Esophagus squamous epithelium (tissue), 4 donors: ENCODE results near the gene CCDC192.

Experiments used
- POLR2A ChIP-seq, 4 donors: fragments of 450-650 bp; IDR thresholded peaks; one replicate each; pipeline ENCODE4 v1.6.1; 2017; ENCODE audit warnings: antibody characterized with exemption in 4 of 4, mild to moderate bottlenecking in 4 of 4, moderate library complexity in 3 of 4
- TF ChIP-seq, protein P1 (sequence below), 6 experiments: fragments of 450-650 bp in 4 of 6; fragments of 200-600 bp in 2 of 6; sonication (generic) in 2 of 6; IDR thresholded peaks; one replicate each; pipeline ENCODE4 v1.5.1; 2016 to 2019; ENCODE audit warnings: antibody characterized with exemption in 6 of 6, mild to moderate bottlenecking in 4 of 6, moderate library complexity in 4 of 6

DNA sequence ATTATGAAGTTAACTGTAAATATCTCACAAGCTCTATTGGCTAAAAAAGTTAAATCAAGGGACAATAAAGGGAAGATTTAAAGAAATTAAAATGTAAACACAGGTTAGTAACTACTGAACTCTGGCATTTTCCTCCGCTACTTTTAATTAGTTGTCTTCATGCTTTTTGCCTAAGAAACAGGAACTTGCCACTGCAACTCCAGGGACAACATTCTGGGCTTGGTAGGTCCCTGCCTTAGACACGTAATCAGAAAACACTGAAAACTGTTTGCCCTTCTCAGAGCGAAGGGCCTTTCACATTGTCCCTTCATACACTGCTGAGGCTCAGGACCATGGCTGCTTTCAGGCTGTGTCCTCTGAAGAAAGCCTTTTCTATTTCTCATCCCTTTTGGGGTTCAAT is 118.7 kb downstream of the CCDC192 start:
- no peak for TF ChIP-seq POLR2A (IDR thresholded peaks at IDR 0.05)
- TF ChIP-seq, protein P1, sequence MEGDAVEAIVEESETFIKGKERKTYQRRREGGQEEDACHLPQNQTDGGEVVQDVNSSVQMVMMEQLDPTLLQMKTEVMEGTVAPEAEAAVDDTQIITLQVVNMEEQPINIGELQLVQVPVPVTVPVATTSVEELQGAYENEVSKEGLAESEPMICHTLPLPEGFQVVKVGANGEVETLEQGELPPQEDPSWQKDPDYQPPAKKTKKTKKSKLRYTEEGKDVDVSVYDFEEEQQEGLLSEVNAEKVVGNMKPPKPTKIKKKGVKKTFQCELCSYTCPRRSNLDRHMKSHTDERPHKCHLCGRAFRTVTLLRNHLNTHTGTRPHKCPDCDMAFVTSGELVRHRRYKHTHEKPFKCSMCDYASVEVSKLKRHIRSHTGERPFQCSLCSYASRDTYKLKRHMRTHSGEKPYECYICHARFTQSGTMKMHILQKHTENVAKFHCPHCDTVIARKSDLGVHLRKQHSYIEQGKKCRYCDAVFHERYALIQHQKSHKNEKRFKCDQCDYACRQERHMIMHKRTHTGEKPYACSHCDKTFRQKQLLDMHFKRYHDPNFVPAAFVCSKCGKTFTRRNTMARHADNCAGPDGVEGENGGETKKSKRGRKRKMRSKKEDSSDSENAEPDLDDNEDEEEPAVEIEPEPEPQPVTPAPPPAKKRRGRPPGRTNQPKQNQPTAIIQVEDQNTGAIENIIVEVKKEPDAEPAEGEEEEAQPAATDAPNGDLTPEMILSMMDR (IDR thresholded peaks at IDR 0.05), result no peak
